PC-9 (cell line): ENCODE measurements around the gene CABCOCO1.

Experiments
- EZH2 ChIP-seq: fragments of 200-600 bp; sonication (generic); IDR thresholded peaks from 2 replicates; pipeline ENCODE4 v1.8.0; 2017; ENCODE audit warnings: antibody characterized with exemption, low read depth
- TF ChIP-seq, protein P1 (sequence below): fragments of 200-600 bp; sonication (generic); conservative IDR thresholded peaks from 2 replicates; pipeline ENCODE4 v1.6.1; 2017; ENCODE audit warnings: mixed run types, antibody characterized with exemption, mild to moderate bottlenecking, moderate library complexity

DNA sequence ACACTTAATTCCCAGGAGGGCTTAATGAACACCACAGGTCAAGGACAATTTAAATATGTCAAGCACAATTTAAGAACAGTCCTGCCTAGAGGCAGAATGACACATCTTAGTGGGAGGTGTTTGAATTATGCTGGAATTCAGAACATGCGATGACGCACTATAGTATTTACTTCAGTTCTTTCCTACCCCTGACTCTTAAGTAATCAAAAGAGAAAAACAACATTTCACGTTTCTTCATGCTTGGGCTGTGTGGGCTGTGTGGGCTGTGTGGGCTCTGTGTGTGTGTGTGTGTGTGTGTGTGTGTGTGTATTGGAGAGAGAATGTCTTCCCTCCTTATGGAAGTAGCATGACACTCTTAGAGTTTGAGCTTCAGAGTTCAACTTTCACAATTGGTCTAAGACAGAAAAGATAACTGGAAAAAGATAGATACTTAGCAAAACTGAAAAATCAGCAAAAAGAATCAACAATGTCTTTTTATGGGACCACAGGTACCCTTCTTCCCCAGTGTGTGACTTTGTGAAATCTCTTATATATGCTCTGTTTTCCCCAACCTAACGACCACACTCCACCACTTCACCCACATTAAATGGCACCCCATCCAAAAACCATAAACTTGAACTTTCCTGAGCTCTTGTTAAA, 33.7 kb upstream of the CABCOCO1 start:
- TF ChIP-seq, protein P1, sequence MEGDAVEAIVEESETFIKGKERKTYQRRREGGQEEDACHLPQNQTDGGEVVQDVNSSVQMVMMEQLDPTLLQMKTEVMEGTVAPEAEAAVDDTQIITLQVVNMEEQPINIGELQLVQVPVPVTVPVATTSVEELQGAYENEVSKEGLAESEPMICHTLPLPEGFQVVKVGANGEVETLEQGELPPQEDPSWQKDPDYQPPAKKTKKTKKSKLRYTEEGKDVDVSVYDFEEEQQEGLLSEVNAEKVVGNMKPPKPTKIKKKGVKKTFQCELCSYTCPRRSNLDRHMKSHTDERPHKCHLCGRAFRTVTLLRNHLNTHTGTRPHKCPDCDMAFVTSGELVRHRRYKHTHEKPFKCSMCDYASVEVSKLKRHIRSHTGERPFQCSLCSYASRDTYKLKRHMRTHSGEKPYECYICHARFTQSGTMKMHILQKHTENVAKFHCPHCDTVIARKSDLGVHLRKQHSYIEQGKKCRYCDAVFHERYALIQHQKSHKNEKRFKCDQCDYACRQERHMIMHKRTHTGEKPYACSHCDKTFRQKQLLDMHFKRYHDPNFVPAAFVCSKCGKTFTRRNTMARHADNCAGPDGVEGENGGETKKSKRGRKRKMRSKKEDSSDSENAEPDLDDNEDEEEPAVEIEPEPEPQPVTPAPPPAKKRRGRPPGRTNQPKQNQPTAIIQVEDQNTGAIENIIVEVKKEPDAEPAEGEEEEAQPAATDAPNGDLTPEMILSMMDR, result no peak
- TF ChIP-seq EZH2, result no peak
